H9 (cell line): ENCODE measurements around the gene SRF. TPM values are rescaled to one million over a fixed set of nuclear protein-coding genes. Genes with fewer than 3 reads are reported as not detected.

Source experiments
- DNase-seq: peaks from one replicate; pipeline ENCODE4 v3.0.0-alpha.2; 2017
- H2AFZ ChIP-seq: one replicate; pipeline ENCODE4 v1.6.1; 2013; ENCODE audit warnings: mild to moderate bottlenecking, low read length, control low read depth, moderate library complexity
- H2AK5ac ChIP-seq: 2 replicates; pipeline ENCODE4 v1.6.1; 2013; ENCODE audit warnings: low read length, control low read depth, mixed read lengths; ENCODE audit not compliant: insufficient read length
- H2BK120ac ChIP-seq: one replicate; pipeline ENCODE4 v1.6.1; 2013; ENCODE audit warnings: low read depth, mild to moderate bottlenecking, low read length, control low read depth, inconsistent platforms; ENCODE audit not compliant: poor library complexity, severe bottlenecking
- H2BK12ac ChIP-seq: 2 replicates; pipeline ENCODE4 v1.6.1; 2013; ENCODE audit warnings: low read length, control low read depth, mixed read lengths, low read depth; ENCODE audit not compliant: insufficient read length
- H2BK15ac ChIP-seq: 2 replicates; pipeline ENCODE4 v1.6.1; 2013; ENCODE audit warnings: low read depth, low read length, control low read depth
- H2BK20ac ChIP-seq: one replicate; pipeline ENCODE4 v1.6.1; 2013; ENCODE audit warnings: low read depth, mild to moderate bottlenecking, low read length, control low read depth, inconsistent platforms; ENCODE audit not compliant: poor library complexity, severe bottlenecking
- H2BK5ac ChIP-seq: 2 replicates; pipeline ENCODE4 v1.6.1; 2013; ENCODE audit warnings: low read length, control low read depth, mixed read lengths; ENCODE audit not compliant: insufficient read length
- H3K14ac ChIP-seq: 2 replicates; pipeline ENCODE4 v1.6.1; 2013; ENCODE audit warnings: low read length, control low read depth; ENCODE audit not compliant: insufficient read depth
- H3K18ac ChIP-seq: 2 replicates; pipeline ENCODE4 v1.6.1; 2013; ENCODE audit warnings: low read depth, mild to moderate bottlenecking, mixed read lengths, low read length, control low read depth; ENCODE audit not compliant: insufficient read length
- H3K23ac ChIP-seq: 2 replicates; pipeline ENCODE4 v1.6.1; 2013; ENCODE audit warnings: low read length, control low read depth, mixed read lengths, low read depth; ENCODE audit not compliant: insufficient read length
- H3K23me2 ChIP-seq: 2 replicates; pipeline ENCODE4 v1.6.1; 2013; ENCODE audit warnings: low read depth, mild to moderate bottlenecking, mixed read lengths, low read length, control low read depth; ENCODE audit not compliant: insufficient read length, poor library complexity, severe bottlenecking
- H3K27ac ChIP-seq: 2 replicates; pipeline ENCODE4 v1.5.1; 2013; ENCODE audit warnings: low read length, control low read depth, mixed read lengths, low read depth; ENCODE audit not compliant: insufficient read length
- H3K27me3 ChIP-seq: 2 replicates; pipeline ENCODE4 v1.6.1; 2013; ENCODE audit warnings: low read length, control low read depth, inconsistent platforms; ENCODE audit not compliant: insufficient read depth
- H3K4ac ChIP-seq: 2 replicates; pipeline ENCODE4 v1.6.1; 2013; ENCODE audit warnings: low read depth, mild to moderate bottlenecking, control low read depth, inconsistent platforms, low read length, moderate library complexity
- H3K4me1 ChIP-seq: 2 replicates; pipeline ENCODE4 v1.6.1; 2013; ENCODE audit warnings: low read length, control low read depth, inconsistent platforms; ENCODE audit not compliant: insufficient read depth
- H3K4me2 ChIP-seq: 2 replicates; pipeline ENCODE4 v1.6.1; 2013; ENCODE audit warnings: low read length, control low read depth, mixed read lengths; ENCODE audit not compliant: insufficient read length, insufficient read depth
- H3K56ac ChIP-seq: 2 replicates; pipeline ENCODE4 v1.6.1; 2013; ENCODE audit warnings: low read depth, mild to moderate bottlenecking, mixed read lengths, low read length, control low read depth; ENCODE audit not compliant: insufficient read length
- H3K79me1 ChIP-seq: 2 replicates; pipeline ENCODE4 v1.6.1; 2013; ENCODE audit warnings: low read depth, mild to moderate bottlenecking, moderate library complexity, low read length, control low read depth, inconsistent platforms; ENCODE audit not compliant: insufficient read depth, poor library complexity, severe bottlenecking
- H3K79me2 ChIP-seq: 2 replicates; pipeline ENCODE4 v1.6.1; 2013; ENCODE audit warnings: low read length, control low read depth, inconsistent platforms; ENCODE audit not compliant: insufficient read depth
- H3K9ac ChIP-seq: 2 replicates; pipeline ENCODE4 v1.6.1; 2013; ENCODE audit warnings: low read length, control low read depth, mixed read lengths; ENCODE audit not compliant: insufficient read length; ENCODE audit errors: extremely low read depth
- H3K9me3 ChIP-seq: one replicate; pipeline ENCODE4 v1.6.1; 2013; ENCODE audit warnings: low read depth, low read length, inconsistent platforms; ENCODE audit not compliant: control insufficient read depth
- H3T11ph ChIP-seq: one replicate; pipeline ENCODE4 v1.6.1; 2013; ENCODE audit warnings: mild to moderate bottlenecking, low read length, control low read depth, inconsistent platforms
- H4K20me1 ChIP-seq: one replicate; pipeline ENCODE4 v1.6.1; 2013; ENCODE audit not compliant: control insufficient read depth, insufficient read length, insufficient read depth
- H4K5ac ChIP-seq: 2 replicates; pipeline ENCODE4 v1.6.1; 2013; ENCODE audit warnings: low read depth, mild to moderate bottlenecking, mixed read lengths, low read length, control low read depth; ENCODE audit not compliant: insufficient read length
- H4K8ac ChIP-seq: replicated peaks from 2 replicates; pipeline ENCODE4 v1.6.1; 2013; ENCODE audit warnings: low read length, control low read depth, mixed read lengths, low read depth; ENCODE audit not compliant: insufficient read length
- H4K91ac ChIP-seq: 2 replicates; pipeline ENCODE4 v1.6.1; 2013; ENCODE audit warnings: low read depth, mild to moderate bottlenecking, moderate library complexity, mixed read lengths, low read length, control low read depth; ENCODE audit not compliant: insufficient read length
- H3K27ac Mint-ChIP-seq, 3 experiments: 2 replicates in 2 of 3; 3 replicates in 1 of 3; pipeline ENCODE4 v1.8.0; 2020 to 2021; ENCODE audit warnings: mixed read lengths in 3 of 3, mild to moderate bottlenecking in 1 of 3, moderate library complexity in 1 of 3
- H3K27me3 Mint-ChIP-seq: 2 replicates; pipeline ENCODE4 v1.8.0; 2021; ENCODE audit warnings: low read depth, mild to moderate bottlenecking, moderate library complexity, mixed read lengths
- H3K36me3 Mint-ChIP-seq, 3 experiments: 2 replicates in 2 of 3; 3 replicates in 1 of 3; pipeline ENCODE4 v1.8.0; 2020 to 2021; ENCODE audit warnings: low read depth in 3 of 3, mixed read lengths in 3 of 3; ENCODE audit not compliant: insufficient read depth in 1 of 3
- H3K4me1 Mint-ChIP-seq, 2 experiments: 2 replicates each; pipeline ENCODE4 v1.8.0; 2020; ENCODE audit warnings: mixed read lengths in 2 of 2
- H3K4me3 Mint-ChIP-seq, 2 experiments: 2 replicates in 1 of 2; 3 replicates in 1 of 2; pipeline ENCODE4 v1.8.0; 2020 to 2021; ENCODE audit warnings: mild to moderate bottlenecking in 2 of 2, mixed read lengths in 2 of 2, moderate library complexity in 1 of 2
- H3K9me3 Mint-ChIP-seq, 2 experiments: 2 replicates in 1 of 2; 3 replicates in 1 of 2; pipeline ENCODE4 v1.8.0; 2020; ENCODE audit warnings: mild to moderate bottlenecking in 2 of 2, mixed read lengths in 2 of 2, moderate library complexity in 1 of 2
- CTCF ChIP-seq: fragments of 200-600 bp; sonication (generic); conservative IDR thresholded peaks from 3 replicates; pipeline ENCODE4 v1.8.0; 2021; ENCODE audit warnings: antibody characterized with exemption, mild to moderate bottlenecking
- WGBS: extraction: QIAGEN DNeasy Blood & Tissue Kit; methylation state at CpG from one replicate; pipeline ENCODE4 v1.1.7; 2013; ENCODE audit warnings: missing lambda C conversion rate, low lambda C conversion rate, mixed read lengths; ENCODE audit not compliant: insufficient read length; ENCODE audit errors: extremely low coverage; 5-methylcytosine and 5-hydroxymethylcytosine counted together
- total RNA-seq: library from RNA; stranded (reverse); gene quantifications from 2 replicates; pipeline ENCODE4 v1.2.1, GENCODE V29; 2021

The SRF gene
- total RNA-seq, 1 experiment from 2014 or later = 57.5 TPM

GRCh38 chr6:43193929-43194328, 22.9 kb downstream of the SRF start:
- H3K79me2 ChIP-seq = no peaks in the 10 kb centered on the region
- no peak overlapping the region for H3K18ac ChIP-seq
- H2BK15ac ChIP-seq = no peak overlapping the region
- no peak overlapping the region for H3K23ac ChIP-seq
- H3K27ac Mint-ChIP-seq = no peak overlapping the region; a peak in 3 of 7 replicates
- no peak overlapping the region for H3K27ac ChIP-seq
- no peaks in the 10 kb centered on the region for H3K4me1 Mint-ChIP-seq
- H2AK5ac ChIP-seq = no peak overlapping the region
- H3K23me2 ChIP-seq = no peaks in the 10 kb centered on the region
- H3K36me3 Mint-ChIP-seq = peaks cover 1 to 19% (median 4%) of the 10 kb centered on the region in 3 experiments; a peak in 5 of 7 replicates
- H3K27me3 Mint-ChIP-seq = no peaks in the 10 kb centered on the region
- H3K9me3 ChIP-seq = no peaks in the 10 kb centered on the region
- H4K8ac ChIP-seq = no peak overlapping the region
- H3K4ac ChIP-seq = no peak overlapping the region
- H2BK20ac ChIP-seq = no peak overlapping the region
- no peak overlapping the region for H4K5ac ChIP-seq
- no CpG with 5 or more reads among the region's 5 CpGs for WGBS
- H4K91ac ChIP-seq = no peak overlapping the region
- H2BK120ac ChIP-seq = no peak overlapping the region
- no peak overlapping the region for H2AFZ ChIP-seq
- no peak overlapping the region for H2BK12ac ChIP-seq
- no peak overlapping the region for H3K56ac ChIP-seq
- no peaks in the 10 kb centered on the region for H4K20me1 ChIP-seq
- DNase-seq = no peak
- no peaks in the 10 kb centered on the region for H3K9me3 Mint-ChIP-seq
- H3K4me2 ChIP-seq = no peak overlapping the region
- H3K14ac ChIP-seq = no peak overlapping the region
- H3K4me1 ChIP-seq = no peaks in the 10 kb centered on the region
- H2BK5ac ChIP-seq = no peak overlapping the region
- TF ChIP-seq CTCF = no peak
- H3K9ac ChIP-seq = no peak overlapping the region
- no peak overlapping the region for H3T11ph ChIP-seq
- no peak overlapping the region for H3K4me3 Mint-ChIP-seq
- no peaks in the 10 kb centered on the region for H3K79me1 ChIP-seq
- H3K27me3 ChIP-seq = no peaks in the 10 kb centered on the region
